WTC11 (cell line): ENCODE measurements around the gene C10orf95.

Source experiments
- CTCF ChIP-seq: fragments of 200-600 bp; IDR thresholded peaks from 2 replicates; pipeline ENCODE4 v1.8.0; 2022; ENCODE audit warnings: antibody characterized with exemption
- GTF2I ChIP-seq: fragments of 250-450 bp; sonication (Bioruptor Pico); conservative IDR thresholded peaks from 2 replicates; pipeline ENCODE4 v1.4.0; 2021; ENCODE audit warnings: mild to moderate bottlenecking
- ZNF671 ChIP-seq: fragments of 250-450 bp; sonication (Bioruptor Pico); IDR thresholded peaks from 2 replicates; pipeline ENCODE4 v1.8.0; 2021; ENCODE audit warnings: mild to moderate bottlenecking
- TF ChIP-seq, protein P1 (sequence below): sonication (generic); formaldehyde crosslinking; IDR thresholded peaks from 2 replicates; pipeline ENCODE4 v1.8.1; 2023; ENCODE audit warnings: mild to moderate bottlenecking, missing genetic modification reagents, borderline replicate concordance
- TF ChIP-seq, protein P2 (sequence below): sonication (generic); formaldehyde crosslinking; IDR thresholded peaks from 2 replicates; pipeline ENCODE4 v1.8.0; 2022; ENCODE audit warnings: mild to moderate bottlenecking, missing genetic modification reagents

DNA sequence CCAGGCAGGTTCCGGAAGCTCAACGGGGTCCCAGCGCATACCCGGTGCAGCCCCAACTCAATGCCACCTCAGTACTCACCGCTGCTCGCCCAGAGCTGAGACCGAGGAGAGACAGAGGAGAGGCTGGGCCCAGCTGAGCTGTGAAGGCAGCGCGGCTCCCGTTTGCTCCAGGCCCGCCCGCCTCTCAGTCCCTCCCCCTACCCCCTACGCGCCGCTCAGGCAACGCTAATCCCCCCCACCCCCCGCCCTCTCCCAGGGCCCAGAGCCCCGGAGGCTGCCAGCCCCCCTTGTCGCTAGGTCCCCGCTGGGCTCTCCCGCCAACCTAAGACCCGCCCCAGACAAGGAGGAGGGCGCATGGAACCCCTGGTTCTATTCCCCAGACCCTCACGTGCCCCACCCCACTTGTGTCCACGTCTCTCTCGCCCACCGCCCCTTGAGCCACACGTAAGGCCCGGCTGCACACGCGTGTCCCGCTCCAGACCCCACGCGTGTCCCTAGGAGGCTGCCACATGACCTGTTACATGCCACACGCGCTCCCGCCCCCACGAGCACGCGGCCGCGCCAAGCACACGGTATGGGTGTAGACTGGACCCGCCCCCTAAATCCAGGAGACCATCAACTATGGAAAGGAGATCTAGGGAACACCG lies 32.6 kb downstream of the C10orf95 start, which contains the start of gene PSD:
- TF ChIP-seq CTCF (no peak), GTF2I (CRISPR knock-in tag) (no peak), ZNF671 (CRISPR knock-in tag) (no peak)
- TF ChIP-seq, protein P1, sequence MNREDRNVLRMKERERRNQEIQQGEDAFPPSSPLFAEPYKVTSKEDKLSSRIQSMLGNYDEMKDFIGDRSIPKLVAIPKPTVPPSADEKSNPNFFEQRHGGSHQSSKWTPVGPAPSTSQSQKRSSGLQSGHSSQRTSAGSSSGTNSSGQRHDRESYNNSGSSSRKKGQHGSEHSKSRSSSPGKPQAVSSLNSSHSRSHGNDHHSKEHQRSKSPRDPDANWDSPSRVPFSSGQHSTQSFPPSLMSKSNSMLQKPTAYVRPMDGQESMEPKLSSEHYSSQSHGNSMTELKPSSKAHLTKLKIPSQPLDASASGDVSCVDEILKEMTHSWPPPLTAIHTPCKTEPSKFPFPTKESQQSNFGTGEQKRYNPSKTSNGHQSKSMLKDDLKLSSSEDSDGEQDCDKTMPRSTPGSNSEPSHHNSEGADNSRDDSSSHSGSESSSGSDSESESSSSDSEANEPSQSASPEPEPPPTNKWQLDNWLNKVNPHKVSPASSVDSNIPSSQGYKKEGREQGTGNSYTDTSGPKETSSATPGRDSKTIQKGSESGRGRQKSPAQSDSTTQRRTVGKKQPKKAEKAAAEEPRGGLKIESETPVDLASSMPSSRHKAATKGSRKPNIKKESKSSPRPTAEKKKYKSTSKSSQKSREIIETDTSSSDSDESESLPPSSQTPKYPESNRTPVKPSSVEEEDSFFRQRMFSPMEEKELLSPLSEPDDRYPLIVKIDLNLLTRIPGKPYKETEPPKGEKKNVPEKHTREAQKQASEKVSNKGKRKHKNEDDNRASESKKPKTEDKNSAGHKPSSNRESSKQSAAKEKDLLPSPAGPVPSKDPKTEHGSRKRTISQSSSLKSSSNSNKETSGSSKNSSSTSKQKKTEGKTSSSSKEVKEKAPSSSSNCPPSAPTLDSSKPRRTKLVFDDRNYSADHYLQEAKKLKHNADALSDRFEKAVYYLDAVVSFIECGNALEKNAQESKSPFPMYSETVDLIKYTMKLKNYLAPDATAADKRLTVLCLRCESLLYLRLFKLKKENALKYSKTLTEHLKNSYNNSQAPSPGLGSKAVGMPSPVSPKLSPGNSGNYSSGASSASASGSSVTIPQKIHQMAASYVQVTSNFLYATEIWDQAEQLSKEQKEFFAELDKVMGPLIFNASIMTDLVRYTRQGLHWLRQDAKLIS (CRISPR knock-in tag) = no peak
- TF ChIP-seq, protein P2, sequence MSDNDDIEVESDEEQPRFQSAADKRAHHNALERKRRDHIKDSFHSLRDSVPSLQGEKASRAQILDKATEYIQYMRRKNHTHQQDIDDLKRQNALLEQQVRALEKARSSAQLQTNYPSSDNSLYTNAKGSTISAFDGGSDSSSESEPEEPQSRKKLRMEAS (CRISPR knock-in tag) = no peak; the same call in 1 of the 2 replicates
